HG02610 (cell line): ENCODE measurements around the gene ANGPT4.

Source experiments
- ATAC-seq: cut with Tn5 transposase; IDR thresholded peaks from one replicate; pipeline ENCODE4 v1.9.1; 2021; ENCODE audit warnings: mild to moderate bottlenecking, moderate library complexity; ENCODE audit not compliant: unreplicated experiment

The ANGPT4 gene

DNA sequence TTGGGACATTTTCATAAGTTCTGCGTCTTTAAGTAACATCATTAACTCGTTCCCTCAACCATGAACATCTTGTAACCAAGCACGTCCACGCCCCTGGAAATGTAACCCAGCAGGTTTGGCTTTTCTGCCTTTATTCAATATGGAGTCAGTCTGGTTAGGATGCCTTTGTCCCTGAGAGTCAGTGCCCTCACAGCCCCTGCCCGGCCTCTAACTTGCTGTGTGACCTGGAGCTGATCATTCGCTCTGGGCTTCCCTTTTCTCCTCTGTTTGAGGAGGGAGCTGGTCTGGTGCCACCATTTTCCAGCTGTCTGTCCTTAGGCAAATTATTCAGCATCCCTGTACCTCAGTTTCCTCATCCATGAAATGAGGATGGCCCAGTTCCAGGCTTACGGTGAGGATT is 26.5 kb upstream of the ANGPT4 start:
- no peak for ATAC-seq

DNA sequence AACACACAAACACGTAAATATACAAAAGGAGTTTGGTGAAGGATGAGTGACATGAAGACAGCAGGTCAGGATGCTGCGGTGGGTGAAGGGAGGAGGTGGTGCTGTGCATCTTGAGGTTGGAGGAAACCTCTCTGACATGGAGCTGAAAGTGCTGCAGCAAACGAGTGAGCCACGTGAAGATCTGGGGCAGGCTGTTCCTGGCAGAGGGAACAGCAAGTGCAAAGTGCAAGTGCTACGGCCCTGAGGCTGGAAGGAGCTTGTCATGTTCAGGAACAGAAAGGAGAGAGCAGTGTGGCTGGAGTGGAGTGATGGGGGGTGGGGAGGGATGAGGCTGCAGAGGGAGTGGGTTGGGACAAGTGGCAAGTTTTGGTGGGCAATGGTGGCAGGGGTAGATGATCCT is 24.8 kb upstream of the ANGPT4 start:
- no peak for ATAC-seq

DNA sequence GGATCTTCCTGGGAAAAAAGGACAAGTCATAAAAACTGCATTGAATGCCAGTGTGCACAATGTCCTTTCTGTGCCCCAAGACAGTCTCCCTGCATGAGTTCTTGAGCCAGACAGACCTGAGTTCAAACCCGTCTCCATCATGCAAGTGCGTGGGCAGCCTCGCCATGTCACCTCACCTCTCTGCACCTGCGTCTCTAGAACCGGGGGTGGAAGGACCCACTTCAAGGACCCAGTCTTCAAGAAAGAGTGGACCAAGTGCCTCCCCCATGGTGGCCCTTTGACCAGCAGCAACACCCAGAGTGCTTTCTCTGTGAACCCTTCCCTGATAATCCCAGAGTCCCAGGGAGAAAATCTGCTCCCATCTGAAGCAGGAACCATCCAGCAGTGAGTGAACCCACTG is 23.5 kb upstream of the ANGPT4 start:
- no peak for ATAC-seq

DNA sequence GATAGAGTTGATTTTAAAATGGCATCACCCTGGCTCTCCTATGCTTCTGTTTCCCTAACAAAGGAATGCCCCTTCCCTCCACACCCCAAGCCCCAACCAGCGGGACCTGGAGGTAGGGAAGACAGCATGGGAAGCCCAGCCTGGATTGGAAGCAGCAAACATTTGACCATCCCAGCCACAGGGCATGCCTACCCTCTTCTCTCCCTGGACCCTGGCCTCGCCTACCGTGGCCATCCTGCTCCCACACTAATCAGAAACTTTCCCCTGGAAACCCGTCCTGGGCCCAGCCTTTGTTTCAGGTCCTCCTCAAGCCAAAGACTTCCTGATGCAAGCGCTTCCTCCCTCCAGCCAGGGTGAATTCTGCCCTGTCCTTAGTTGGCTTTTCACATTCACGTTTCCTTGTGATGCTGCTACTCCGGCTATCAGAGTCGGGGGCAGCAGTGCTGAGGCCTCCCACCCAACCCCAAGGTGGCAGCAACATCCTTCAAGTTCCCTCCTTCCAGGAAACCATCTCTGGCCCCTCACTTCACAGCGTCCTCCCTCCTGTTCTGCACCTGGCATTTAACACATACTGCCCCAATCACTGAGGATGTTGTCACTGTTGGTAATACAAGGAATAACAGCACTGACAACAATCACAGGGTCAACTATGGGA is 18.2 kb upstream of the ANGPT4 start:
- no peak for ATAC-seq

DNA sequence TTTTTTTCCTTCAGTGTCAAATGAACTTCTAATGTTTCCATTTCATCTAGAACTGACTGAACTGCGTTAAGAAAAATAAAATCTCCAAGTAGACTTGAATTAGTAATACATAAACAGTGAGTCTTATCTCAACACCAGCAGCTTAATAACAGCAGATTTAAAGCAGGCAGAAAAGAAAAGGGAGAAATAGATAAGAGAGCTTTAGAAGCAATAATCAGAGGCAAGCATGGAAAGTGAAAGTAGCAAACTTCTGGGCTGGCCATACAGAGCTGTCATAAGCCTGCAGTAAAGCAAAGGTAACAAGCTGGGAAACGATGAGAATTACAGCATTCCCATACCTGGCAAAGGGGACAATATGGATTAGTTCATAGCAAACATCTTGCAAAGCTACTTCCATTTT is 16.9 kb upstream of the ANGPT4 start:
- ATAC-seq: no peak

DNA sequence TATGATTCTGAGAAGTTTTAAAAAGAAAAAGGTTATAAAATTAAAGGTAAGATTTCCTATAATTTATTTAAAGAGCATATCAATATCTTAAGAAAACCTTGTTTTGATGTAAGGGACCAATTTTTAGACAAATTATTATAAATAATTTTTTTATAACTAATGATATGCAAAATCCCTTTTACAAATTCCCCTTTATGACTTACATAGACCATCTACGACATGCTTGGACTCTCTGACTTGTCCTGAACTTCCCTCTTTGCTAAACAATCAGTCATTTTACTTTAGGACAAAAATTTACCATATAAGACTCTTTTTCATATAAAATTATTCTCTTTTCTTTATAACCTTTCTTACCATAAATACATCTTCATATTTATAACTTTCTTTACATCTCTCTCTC is 15.3 kb upstream of the ANGPT4 start:
- no peak for ATAC-seq

DNA sequence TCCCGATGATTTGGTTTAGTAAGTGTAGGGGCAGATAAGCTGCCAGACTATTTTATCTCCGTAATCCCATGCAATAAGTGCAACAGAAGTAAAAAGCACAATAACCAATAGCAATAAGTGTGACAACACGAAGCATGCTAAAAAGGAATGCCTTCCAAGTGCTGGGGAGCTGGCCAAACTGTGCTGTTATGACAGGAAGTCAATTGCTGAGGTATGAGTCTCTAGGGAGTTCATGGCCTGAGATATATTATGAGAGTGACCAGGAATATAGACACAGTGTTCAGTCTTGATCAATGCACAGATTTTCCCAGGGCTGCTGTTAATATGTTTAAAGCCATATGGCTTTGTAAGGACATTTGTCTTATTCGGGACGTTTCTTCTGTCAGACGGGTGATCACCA is 10.5 kb upstream of the ANGPT4 start:
- no peak for ATAC-seq

DNA sequence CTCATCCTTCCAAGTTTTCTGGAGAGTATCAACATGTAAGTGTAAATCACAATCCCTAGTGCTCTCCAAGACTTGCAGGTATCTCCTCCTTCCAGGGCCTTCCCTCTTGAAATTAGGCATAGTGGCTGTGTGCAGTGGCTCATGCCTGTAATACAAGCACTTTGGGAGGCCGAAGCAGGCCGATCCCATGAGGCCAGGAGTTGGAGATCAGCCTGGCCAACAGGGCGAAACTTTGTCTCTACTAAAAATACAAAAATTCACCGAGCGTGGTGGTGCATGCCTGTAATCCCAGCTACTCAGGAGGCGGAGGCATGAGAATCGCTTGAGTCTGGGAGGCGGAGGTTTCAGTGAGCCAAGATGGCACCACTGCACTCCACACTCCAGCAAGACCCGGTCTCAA is 9.4 kb upstream of the ANGPT4 start:
- ATAC-seq: no peak

DNA sequence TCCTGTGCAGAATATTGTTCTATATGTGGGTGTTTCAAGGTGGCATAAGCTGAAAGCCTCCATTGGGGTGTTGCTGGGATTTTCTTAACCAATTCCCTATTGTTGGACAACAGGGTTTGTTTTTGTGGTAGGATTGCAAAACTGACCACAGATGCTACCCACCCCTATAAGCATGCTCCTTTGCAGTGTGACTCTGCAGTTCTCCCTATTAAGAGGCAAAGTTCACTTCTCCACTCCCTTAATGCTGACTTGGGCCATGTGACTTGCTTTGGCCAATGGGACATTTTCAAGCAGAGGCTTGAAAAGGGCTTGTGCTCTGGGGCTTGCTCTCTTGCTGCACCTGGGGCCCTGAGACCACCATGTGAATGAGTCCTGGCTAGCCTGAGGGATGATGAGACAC is 8.5 kb upstream of the ANGPT4 start:
- no peak for ATAC-seq

DNA sequence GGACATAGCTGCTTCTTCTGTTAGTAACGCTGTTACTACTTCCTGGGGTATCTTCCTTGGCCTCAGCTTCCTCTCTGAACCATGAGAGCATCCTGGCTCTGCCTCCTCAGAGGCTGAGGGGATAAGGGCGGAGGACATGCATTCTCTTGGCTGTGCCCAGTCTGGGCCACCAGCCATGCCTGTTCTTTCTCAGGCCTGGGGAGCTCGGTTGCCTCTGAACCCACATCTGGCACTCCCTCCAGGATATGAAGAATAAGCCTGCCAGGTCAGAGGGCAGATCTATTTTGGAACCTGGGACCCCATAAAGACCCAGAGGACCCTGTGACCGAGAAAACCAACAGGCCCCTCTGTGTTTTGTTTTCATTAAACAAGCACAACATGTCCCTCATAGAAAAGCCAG is 6.6 kb upstream of the ANGPT4 start:
- ATAC-seq: no peak

DNA sequence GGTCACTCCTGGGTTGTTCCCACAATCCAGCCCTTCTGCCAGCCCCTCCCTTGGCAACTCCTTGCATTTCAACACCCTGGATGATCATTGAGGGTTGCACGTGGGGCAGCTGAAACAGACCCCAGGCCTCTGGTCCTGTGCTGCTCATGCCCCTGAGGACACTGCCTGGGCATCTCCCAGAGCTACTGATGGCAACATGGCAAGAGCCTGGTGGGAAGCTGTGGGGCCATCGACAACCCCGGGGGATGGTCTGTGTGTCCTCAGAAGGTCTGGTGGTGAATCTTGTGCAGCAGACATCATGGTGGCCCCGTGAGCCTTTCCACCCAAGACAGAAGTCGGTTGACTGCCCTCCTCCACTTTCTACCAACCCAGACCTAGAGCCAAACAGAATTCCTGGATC is 4.9 kb upstream of the ANGPT4 start:
- no peak for ATAC-seq

DNA sequence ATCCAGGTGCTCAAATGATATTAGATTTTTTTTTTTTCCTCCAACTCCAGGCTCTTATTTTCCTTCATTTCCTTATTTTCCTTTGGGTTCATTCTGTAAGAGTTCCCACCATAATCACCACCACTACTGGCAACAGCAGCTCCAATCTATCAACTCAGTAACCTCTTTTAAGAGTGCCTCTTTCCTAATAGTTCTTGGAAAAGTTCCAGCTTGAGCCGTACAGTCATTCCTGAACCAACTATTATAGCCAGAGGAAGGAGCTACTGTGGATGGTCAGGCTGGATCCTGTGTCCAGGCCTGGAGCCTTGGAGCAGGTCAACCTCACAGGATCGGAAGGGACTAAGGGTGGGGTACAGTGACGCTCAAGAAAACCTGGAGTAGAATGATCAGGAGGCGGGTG is 4.2 kb upstream of the ANGPT4 start:
- ATAC-seq: no peak

DNA sequence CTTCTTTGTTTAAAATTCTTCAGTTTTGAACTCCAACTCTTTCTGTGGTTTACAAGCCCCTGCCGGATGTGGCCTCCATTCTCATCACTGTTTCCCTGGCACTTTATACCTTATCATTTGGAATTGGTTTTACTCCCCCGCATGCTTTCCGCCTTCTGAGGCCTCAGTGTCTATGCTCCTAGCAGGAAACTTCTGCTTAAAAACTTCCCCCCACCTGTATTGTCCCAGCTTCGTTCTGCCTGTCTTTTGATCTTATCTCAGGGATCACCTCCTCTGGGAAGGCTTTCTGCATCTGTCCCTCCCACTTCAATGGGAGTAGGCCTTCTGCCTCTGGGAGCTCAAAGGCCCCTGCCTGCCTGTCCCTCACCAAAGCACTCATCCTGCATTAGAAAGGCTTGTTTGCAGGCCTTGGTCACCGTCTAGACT is 3.4 kb upstream of the ANGPT4 start:
- ATAC-seq: no peak

DNA sequence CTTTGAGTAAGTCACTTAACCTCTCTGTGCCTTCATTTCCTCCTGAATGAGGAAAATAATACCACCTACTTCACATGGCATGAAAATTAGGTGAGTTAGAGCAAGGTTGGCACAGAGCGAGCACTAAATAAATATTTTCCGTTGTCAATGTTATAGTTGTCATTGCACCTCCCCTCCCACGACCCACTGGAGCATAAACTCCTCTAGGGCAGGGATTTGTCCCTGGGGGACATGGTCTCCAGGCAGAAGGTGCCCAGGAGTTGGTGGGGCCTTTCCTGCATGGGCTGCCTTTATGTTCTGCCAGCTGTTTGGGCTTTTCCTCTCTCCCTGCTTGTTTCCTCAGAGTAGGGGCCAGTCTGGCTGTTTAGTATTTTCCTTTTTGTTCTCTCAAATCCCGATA is 1.3 kb upstream of the ANGPT4 start:
- no peak for ATAC-seq

DNA sequence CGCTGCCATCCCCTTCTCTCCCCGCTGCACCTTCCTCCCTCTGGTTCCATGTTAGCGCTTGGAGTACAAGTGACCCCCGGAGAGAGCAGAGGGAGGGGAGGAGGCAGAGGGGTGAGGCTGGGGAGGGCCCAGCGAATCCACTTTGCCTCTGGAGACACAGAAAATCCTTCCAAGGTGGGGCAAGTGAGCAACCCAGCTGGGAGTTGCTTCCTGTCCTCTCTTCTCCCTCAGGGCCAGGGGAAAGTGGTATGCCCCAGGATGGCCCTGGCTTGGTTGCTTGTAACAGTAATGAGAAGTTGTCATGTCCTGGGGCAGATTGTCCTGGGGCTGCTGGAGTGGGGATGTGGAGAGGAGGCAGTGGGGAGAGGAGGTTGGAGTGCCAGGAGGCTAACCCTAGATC is 691 bp upstream of the ANGPT4 start:
- no peak for ATAC-seq

DNA sequence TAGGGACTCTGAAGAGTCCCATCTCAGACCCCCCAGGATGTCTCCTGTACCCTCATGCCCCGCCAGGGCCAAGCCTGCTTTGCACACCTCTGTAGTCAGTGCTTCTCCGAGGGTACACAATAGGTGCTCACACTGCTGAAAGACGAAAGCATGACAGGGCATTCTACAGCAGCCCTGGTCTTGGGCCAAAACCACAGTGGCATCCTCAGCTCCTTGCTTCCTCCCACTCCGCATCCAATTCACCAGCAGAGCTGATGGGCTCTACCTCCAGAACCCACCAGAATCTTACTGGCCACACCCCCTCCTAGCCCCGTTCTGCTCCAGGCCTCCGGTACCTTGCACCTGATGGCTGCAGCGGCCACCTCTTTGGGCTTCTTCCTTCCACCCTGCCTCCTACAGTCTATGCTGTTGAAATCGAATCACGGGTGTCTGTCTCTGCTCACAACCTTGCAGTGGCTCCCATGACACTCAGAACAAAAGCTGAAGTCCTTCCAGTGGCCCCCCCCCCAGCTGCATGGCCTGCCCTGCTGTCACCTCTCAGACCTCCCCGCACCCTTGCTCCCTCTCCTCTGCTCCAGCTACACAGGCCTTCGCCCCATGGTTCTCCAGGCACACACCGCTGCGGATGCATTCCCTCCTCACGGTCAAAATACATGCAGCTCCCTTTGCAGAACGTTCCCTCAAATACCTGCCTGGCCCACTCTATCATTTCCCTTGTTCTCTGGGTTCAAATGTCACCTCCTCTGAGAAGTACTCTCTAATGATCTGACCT is 1.2 kb downstream of the ANGPT4 start:
- ATAC-seq: no peak

DNA sequence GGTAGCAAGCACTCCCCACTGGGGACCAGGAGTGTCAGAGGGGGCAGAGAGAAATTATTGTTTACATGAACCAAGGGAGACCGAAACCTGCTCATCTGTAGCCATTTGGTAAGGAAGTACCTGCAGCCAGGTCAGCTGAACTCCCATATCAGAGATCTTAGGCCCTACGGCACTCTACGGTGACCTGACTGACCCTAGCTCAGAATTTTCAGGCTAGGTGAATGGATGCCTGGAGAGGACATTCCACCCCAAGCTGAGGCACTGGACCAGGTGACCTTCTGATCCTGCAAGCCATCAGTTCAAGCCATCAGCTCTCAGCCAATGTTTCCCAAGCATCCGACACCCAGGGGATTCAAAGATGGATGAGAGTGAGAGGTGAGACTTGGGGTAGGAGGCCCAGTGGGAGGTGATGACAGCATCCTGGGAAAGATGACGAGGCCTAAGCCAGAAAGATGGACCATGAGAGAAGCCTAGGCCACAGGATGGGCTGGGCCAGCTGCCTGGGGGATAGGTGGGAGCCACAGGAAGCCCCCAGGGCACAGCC is 2.8 kb downstream of the ANGPT4 start:
- no peak for ATAC-seq

DNA sequence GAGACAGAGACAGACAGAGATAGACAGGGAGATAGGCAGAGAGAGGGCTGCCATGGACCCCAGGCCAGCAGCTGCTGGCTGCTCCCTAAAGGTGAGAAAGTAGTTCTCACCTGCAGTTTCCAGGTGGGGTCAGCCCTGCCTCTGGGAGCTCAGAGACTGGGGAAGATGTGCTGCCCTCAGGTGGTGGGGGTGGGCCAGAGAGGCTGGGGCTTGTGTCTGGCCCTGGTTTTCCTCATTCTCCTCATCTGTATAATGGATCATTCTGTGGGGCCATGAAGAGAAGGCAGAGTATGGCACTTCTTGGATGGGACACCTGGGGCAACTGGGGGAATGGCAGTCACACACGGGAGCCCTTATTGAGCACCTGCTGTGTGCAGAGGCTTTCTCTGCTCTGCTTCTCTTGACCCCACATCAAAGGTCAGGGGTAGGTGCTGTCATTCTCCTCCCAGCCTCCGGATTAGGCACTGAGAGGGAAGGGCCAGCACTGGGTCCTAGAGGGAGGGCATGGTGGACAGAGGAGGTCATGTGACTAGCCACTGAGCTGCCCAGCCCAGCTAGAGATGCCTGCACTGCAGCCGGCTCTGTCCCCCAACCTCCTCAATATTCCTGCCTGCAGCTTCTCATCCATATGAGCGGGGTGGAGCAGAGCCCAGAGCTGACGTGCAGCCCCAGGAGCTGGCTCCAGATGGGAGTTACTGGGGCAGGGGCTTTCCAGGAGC is 4.1 kb downstream of the ANGPT4 start:
- ATAC-seq: no peak

DNA sequence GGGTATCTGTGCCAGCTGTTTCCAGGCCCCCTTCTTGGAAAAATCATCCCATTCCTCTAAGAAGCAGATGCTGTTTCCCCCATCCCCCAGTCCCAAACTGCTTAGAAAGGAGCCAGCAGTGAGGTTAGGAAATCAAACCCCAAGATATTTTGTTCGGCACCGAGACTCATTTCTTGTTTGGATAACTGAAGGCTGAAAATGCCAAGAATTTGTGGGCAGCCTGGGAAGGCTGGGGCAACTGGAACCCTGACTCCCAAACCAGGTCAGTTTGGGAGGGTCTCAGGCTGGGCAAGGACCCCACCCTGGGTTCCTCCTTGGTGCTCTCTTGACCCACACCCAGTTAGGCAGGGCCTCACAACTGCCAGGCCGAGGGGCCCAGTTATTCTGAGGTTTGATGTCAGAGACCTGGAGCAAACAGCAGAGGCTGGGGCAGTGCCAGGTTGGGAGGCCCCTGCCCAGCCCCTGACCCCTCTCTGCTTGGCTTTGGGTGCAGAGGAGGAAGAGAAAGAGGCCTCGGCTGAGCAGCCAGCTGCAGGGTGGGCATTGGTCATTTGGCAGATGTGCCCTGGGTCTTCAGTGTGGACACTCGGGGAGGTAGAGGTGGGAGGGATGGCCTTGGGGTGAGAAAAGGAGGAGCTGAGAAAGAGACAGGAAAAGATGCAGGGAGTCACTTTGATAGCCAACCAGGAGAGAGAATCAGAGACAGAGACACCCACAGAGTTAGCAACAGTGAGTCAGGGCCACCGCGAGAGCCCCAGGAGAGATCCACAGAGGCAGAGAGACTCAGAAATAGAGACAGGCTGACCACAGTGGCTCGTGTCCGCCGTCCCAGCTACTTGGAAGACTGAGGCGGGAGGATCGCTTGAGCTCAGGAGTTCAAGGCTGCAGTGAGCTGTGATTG is 5.0 kb downstream of the ANGPT4 start:
- no peak for ATAC-seq

DNA sequence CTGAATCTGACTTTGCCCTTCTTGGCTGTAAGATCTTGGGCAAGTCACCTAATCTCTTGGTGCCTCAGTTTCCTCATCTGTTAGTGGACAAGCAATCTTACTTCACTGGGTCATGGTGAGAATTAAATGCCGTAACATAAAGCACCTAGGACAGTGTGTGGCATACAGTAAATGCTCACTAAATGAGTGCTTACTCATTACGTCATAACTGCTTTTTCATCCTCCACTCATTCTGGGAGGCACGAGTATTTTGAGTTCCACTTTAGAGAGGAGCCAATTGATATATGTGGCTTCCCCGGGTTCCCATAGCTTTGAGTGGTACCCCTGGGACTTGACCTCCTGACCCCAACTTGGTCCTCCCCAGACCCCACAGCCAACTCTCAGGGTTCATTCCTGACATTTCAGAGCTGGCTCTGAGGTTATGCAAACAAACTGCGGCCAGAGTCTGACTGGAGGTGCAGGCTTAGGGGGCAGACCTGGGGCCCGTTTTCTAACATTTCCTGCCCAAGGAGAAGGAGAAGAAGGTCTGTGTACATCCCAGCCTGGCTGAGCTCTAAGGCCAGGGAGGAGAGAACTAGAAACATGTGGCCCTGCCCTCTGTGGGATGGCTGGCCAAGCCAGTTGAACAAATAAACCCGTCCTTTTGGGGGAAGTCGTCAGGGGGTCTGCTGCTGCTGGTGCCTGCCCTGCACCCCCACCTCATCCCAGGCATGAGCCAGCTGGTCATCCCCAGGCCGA is 5.8 kb downstream of the ANGPT4 start:
- no peak for ATAC-seq
